NCI-H2196 (cell line): ENCODE results near the gene KIF19.

ENCODE experiments used
- DNase-seq: peaks from one replicate; lab custom pipeline; 2025; ENCODE audit not compliant: unreplicated experiment; lab: John Stamatoyannopoulos, UW

Gene KIF19

GRCh38 chr17:74362069-74362405 is 36.0 kb downstream of the KIF19 start:
- DNase-seq, result no peak

GRCh38 chr17:74362810-74363498 is 36.9 kb downstream of the KIF19 start:
- DNase-seq, result peak; percentile 21

DNA sequence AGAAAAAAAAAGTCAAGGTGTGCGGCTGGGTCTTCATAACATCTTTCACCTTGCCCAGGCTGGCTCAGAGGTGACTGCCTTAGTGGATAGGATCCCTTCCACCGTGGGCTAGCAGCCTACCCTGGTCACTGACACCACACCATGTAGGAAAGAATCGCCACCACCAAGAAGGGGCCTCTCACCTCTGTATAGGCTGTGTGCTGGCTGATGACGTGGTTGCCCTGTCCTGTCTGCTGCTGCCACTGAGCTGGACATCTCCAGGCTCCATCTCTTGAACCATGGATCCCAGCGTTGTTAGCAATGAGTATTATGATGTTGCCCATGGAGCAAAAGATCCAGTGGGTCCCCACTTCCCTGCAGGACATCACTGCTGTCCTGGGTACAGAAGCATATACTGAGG is 41.2 kb downstream of the KIF19 start, which contains the start of gene GPR142:
Gene GPR142 (plus strand): TSS at position 301 of the 400 bp plus-strand sequence. CDS start 2,035 bp downstream, outside the sequence.
- no peak for DNase-seq

DNA sequence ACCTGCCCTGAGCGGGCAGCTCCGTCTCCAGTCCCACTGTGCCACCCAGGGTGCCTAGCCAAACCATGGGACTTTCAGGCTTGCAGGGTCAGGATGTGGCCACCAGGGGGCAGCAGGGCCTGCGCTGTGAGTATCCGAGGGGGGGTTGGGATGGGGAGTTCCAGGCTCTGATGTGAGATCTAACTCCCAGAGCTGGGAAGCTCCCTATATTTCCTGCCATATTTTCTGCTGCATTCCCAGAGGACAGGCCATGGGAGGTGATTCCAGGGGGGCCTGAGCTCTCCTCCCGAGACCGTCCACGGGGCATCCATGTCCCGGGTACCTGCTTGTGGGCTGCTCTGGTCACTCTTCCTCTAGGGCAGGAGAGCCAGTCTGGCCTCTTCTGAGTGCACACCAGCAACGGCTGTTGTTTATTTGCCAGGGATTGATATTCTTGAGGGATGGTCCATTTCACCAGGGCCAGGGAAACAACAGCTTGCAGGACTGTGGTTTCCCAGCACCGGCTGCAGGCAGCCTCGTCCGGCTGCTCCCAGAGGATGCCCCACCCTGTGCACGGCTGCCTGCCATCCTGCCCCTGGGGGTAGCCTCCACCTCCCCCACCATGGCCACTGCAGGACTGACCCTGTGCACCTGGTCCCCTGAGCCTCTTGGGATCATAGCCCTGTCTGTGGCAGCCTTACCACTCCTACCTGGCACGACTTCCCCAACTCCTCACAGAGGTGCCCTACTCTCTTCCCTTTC is 42.5 kb downstream of the KIF19 start:
- peak; percentile 81 for DNase-seq

GRCh38 chr17:74369221-74369620 is 43.2 kb downstream of the KIF19 start:
- no peak for DNase-seq

- DNase-seq, result no peak
Measured at GRCh38 chr17:74369665-74370490, 43.9 kb downstream of the KIF19 start.

GRCh38 chr17:74371653-74372147 is 45.7 kb downstream of the KIF19 start:
- no peak for DNase-seq

- DNase-seq, result no peak
Measured at GRCh38 chr17:74372426-74372825, 46.4 kb downstream of the KIF19 start.

GRCh38 chr17:74373838-74374606 is 48.0 kb downstream of the KIF19 start:
- peak; percentile 72 for DNase-seq

GRCh38 chr17:74374858-74375257 is 48.8 kb downstream of the KIF19 start:
- DNase-seq, result no peak

DNA sequence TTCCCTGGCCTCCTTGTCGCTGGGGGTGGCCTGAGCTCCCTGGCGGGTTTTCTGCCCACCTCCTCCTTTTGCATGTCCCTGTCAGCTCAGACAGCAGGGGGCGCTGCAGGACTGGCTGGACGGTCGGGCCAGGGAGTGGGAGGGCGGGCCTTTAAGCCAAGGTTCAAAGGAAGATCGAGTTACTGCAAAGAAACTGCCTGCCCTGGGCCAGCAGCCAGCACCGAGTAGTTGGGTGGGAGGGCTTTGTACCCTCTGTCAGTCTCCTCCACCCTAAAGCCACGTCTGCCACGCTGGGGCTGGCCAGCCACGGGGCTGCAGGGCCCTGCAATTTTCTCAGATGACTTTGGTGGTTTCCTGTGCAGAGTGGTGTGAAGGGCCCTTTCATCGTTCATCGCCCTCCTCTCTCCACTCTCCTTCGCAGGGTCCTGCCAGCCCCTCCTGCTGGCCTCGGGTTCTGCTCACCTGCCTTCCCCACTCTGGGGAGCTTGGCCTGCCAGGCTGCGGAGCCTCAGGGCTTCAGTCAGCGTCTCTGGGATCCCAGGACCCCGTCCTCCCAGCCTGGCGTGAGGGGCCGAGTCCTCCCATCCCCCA is 53.6 kb downstream of the KIF19 start:
- DNase-seq, result peak; percentile 88

DNA sequence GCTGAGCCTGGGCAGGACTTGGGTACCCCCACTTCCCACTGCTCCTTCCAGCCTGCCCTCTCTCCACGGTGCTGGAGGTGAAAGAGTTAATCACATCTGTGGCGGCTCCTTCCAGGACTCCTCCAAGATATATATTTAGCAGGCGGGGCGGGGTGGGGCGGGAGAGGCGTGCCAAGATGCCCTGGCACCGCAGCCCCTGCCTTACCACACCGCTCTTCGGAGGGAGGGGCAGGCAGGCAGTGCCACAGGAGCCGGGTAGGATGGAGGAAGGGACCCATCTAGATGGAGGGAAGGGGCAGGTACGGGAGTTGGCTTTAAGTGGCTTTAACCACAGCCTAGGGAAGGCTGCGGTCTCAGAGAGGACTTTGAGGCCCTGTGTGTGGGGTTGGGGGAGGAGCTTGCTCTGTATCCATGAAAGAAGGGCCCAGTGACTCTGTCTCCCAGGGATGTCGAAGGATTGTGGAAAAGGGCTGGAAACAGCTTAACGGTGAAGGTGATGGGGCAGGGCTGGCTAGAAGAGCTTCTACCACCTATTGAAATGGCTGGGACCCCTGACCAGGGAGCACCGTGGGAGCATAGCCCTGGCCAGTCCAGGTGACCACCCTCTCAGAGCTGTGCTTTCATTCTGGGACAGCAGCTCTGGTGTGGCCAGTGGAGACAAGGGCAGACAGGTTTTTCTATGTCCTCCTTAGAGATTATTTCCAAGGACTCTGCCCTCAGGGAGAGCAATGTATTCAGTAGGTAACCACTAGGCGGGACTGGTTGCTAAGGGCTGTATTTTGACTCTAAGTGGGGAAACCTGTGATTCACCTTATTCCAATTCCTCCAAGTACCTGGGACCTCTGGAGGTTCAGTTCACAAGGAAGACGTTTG is 54.3 kb downstream of the KIF19 start:
- peak; percentile 10 for DNase-seq

DNA sequence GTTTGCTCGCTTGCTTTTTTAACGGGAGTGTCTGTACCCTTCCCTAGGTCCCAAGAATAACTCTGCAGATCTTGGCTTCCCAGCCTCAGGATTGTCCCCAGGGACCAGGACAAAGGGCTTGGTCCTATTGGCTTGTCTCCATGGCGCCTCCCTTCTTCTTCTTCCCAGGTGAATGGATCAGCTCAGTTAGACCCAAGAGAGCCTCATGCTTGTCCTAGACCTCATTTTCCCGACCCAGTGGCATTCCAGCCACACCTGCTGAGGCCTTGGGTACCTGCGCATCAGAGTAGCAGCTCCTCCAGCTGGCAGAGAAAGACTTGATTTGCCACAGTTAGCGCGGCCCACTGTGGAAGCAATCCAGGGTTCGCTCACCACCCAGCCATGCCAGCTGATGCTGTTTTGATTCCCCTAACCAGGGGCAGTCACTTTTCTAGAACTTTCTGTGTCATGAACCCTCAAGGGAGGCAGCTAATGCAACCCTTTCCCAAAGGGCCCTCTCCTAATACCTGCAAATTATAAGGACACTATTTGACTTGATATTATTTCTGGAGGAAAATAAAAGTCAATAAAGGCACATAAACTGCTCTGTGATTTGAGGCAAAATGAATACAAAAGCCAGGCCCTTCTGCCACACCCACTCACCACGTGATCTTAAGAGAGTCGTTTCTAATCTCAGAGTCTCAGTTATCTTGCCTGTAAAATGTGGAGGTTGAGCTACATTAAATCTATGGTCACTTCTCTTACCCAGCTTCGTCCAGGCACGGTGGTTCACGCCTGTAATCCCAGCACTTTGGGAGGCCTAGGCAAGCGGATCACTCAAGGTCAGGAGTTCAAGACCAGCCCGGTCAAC is 55.2 kb downstream of the KIF19 start:
- DNase-seq, result no peak

DNA sequence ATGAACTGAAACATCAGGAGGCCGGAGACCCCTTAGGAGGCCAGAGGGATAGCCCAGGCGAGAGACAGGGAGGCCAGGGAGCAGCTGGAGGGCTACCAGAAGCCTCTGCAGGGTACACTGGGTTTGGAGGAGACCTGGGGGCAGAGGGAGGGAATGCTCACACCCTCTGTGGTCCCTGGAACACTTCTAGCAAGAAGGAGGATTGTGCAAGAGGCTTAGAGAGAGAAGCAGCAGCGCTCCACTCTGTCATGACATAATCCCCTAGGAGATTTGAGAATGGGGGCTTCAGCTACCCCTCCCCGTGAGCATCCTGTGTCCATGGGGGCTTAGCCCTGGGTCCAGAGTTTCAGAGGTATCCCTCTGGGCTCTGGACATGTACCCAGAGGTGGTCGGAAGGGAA is 57.1 kb downstream of the KIF19 start:
- no peak for DNase-seq

DNA sequence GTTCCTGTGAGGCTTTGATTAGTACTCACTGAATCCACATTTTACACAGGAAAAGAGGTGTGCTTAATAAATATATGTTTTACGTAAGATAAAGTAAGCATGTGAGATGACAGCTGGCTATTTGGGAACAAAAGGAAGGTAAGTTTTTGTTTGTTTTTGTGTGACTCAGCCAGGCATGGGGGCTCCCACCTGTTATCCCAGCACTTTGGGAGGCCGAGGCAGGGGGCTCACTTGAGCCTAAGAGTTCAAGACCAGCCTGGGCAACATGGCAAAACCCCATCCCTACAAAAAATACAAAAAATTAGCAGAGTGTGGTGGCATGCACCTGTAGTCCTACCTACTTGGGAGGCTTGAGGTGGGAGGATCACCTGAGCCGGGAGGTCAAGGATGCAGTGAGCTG is 59.2 kb downstream of the KIF19 start:
- DNase-seq, result no peak

DNA sequence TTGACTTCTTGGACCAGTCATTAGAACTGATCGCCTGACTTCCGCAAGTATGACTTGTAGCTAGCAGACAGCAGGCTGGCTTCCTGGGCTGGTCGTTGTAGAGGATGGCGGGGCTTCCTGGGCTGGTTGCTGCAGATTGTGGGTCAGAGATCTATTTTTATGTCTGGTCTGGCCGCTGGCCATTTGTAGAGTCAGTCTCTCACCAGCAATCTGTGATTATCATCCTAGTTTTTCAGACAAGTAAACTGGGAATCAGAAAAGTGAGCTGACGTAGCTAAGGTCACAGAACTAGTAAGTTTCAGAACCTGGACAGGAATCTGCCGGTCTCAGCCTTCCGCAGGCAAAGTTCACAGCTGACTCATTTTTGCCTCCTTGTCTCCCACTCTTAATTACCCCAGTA is 60.4 kb downstream of the KIF19 start:
- DNase-seq, result no peak

DNA sequence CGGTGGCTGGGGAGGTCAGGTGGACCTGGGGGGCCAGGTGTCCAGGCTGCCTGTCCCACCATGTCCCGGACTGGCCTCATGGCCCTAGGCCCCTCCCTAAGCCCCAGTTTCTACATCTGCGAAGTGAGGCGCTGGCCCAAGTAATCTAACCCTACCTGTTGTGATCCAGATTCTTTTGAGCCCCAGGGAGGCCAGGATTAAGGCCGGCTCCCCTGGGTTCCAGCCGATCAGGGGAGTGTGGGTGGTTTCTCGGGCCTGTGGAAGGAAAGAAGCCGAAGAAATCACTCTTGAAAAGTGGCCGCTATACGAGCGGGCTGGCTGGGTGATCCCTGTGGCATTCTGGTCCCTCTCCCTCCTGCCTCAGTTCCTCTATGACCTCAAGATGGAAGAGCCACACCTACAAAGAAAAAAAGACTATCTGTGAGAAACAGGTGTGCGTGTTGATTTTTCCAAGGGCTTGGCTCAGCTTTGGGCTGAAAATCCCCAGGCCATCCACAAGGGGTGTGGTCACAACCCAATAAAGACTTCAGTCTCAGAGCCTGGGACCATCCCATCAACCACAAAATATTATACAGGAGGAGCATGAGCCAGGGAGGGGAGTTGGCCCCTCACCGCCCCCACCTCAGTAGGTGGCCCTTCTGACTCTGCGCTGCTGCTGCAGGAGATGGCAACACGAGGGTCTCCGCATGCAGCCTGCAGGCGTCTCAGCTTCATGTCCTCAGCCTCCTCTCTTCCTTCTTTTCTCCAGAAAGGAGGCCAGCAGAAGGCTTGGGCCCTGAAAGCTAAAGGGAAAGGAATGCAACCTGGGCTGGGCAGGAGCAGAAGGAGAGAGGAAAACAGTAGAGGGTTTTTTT is 61.6 kb downstream of the KIF19 start:
- no peak for DNase-seq
